Activated naive CD8-positive, alpha-beta T cell treated with anti-CD3 and anti-CD28 coated beads, Interleukin-2, amount 50 U/mL, for 24 hours (primary cell): ENCODE data around the gene SETDB2.

Source experiments
- ATAC-seq: fragments of 150-1000 bp; cut with Tn5 transposase; one replicate; pipeline ENCODE4 v1.10.0; 2021
- DNase-seq: peaks from one replicate; pipeline ENCODE4 v3.0.0; 2021
- H3K27ac Mint-ChIP-seq: one replicate; pipeline ENCODE4 v1.8.0; 2021; ENCODE audit warnings: mild to moderate bottlenecking, mixed read lengths
- H3K27me3 Mint-ChIP-seq: one replicate; pipeline ENCODE4 v1.8.0; 2021; ENCODE audit warnings: mixed read lengths
- H3K36me3 Mint-ChIP-seq: one replicate; pipeline ENCODE4 v1.8.0; 2021; ENCODE audit warnings: low read depth, mixed read lengths
- H3K4me1 Mint-ChIP-seq: one replicate; pipeline ENCODE4 v1.8.0; 2021; ENCODE audit warnings: mixed read lengths
- H3K4me3 Mint-ChIP-seq: one replicate; pipeline ENCODE4 v1.8.0; 2021; ENCODE audit warnings: mild to moderate bottlenecking, moderate library complexity, mixed read lengths
- H3K9me3 Mint-ChIP-seq: one replicate; pipeline ENCODE4 v1.8.0; 2021; ENCODE audit warnings: mixed read lengths

The SETDB2 gene

DNA sequence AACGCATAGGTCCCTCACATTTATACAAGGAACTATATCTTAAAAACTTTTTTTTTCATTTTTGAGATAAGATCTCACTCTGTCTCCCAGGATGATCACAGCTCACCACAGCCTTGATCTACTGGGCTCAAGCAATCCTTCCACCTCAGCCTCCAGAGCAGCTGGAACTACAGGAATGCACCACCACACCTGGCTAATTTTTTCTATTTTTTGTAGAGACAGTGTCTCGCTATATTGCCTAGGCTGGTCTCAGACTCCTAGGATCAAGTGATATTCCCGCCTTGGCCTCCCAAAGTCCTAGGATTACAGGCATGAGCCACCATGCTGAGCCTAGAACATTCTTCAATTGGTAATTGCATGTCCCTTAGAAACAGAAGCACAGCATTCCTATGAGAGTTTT lies 99.6 kb downstream of the SETDB2 start:
- Mint-ChIP-seq H3K27me3 (no peaks in the 10 kb centered on the region), H3K4me1 (peaks cover 22% of the 10 kb centered on the region), H3K4me3 (no peak overlapping the region), H3K27ac (no peak overlapping the region), H3K9me3 (no peaks in the 10 kb centered on the region), H3K36me3 (peaks cover 32% of the 10 kb centered on the region)
- DNase-seq (no peak), ATAC-seq (no peak)
